GM19035 (cell line): ENCODE measurements around the gene CDK6.

Experiments
- ATAC-seq: cut with Tn5 transposase; IDR thresholded peaks from one replicate; pipeline ENCODE4 v1.9.1; 2021; ENCODE audit not compliant: unreplicated experiment

CDK6 gene

DNA sequence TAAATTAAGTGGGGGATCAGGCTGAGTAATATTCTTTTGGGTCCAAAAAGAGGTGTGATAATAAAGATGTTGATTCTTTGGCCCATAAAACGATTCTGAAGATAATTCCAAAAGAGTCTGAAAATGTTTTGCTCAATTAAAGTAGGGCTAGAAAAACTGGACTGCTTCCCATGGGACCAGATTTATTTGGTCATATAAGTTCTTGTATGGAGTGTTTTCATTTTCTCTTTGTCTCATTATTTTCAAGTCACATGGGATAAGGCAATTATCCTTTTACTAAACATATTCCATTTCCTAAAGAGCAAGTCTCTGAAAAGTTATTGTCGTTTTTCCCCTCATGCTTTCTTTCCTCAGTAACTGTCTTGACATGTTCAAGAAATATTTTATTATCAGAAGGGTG, 41.5 kb downstream of the CDK6 start:
- no peak for ATAC-seq

DNA sequence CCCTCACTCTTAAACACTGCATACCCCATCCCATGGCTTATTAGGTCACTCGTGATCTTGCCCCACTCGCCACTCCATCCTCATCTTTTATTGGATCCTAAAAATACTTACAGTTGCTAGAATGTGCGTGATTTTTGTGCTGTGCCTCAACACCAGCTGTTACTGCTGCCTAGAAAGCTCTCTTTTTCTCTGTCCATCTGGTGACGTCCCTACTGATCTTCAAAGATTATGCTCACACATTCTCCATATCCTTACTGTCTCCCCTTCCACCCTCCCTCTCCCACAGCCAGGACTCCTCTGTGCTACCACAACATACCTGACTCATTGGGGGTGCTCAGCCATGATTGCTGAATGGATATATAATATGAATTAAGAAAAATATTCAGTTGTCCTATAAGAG, 42.0 kb downstream of the CDK6 start:
- no peak for ATAC-seq

DNA sequence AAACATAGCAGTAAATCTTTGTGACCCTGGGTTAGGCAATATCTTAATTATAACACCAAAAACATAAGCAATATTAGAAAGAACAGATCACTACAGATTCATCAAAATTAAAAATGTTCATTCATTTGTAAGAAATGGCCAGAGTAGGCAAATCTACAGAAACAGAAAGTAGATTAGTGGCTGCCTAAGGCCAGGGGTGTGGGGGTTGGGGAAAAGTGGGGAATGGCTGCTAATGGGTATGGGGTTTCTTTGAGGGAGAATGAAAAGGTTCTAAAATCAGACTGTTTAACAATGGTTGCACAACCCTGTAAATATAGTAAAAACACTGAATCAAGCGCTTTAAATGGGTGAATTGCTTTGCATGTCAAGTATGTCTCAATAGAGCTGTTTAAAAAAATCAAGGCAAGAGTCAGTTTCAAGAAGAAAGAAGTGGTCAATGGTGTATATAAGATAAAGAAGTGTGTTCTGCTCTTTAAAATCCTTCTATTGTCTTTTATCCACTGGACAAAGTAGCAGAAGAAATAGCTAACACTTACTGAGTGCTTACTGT, 42.6 kb downstream of the CDK6 start:
- no peak for ATAC-seq

DNA sequence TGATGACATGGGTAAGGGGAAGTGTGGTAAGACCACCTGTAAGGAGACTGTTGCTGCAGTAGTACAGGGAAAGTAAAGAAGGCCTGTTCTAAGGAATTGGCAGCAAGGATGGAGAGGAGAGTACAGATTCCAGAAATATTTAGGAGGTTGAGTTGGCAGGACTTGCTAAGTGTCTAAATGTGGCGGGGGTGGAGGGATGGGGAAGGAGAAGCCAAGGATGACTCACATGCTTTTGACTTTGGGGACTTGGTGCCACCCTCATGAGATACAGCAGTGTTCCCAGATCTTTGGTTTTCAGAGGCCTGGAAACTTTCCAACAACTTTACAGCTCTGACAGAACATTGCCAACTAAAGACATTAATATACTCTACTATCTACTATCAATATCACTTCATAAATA, 45.4 kb downstream of the CDK6 start:
- ATAC-seq, result no peak

DNA sequence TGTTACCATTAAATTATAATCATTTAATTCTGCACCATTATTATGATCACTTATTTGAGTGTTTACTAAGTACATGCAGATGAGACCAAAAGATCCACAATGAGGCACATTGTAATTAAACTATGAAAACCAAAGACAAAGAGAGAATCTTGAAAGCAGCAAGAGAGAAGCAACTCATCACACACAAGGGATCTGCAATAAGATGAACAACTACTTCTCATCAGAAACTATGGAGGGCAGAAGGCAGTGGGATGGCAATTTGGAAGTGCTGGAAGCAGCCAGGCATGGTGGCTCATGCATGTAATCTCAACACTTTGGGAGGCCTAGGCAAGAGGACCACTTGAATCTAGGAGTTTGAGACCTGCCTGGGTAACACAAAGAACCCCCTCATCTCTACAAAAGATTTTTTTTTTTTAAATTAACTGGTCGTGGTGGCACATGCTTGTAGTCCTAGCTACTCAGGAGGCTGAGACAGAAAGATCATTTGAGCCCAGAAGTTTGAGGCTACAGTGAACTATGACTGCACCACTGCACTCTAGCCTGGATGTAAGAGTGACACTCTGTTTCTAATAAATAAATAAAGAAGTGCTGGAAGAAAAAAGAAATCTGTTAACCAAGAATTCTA, 47.7 kb downstream of the CDK6 start:
- ATAC-seq, result no peak

DNA sequence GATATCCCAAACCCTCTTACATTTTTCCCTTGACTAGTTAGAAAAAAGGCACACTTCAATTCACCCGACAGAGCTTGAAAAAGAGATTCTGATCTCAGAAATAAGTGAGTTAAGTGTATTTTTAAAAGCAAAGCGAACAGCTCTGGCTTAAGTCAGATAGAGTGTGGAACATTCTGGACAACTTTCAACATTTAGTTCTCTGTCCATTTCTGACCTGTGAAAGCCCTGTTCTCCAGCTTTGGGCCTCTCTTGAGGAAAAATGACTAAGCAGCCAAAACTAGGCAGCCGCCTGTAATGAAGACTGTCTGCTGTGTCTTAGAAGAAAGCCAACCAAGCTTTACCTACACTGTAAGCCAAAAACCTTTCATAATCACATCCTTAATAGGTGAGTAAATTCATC, 50.5 kb downstream of the CDK6 start:
- no peak for ATAC-seq

DNA sequence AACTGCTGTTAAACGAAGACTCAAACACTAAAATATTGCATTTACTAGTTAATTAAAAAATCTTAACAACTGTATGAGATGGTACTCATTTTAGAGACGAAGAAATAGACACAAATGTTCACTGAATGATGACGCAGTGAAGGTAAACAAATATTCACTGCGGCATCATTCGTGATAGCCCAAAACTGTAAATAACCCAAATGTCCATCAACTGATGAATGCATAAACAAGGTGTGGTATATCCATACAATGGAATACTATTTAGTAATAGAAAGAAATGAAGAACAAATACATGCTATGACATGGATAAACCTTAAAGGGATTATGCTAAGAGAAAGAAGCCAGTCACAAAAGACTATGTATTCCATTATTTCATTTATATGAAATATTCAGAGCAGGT, 51.4 kb downstream of the CDK6 start:
- ATAC-seq, result no peak

DNA sequence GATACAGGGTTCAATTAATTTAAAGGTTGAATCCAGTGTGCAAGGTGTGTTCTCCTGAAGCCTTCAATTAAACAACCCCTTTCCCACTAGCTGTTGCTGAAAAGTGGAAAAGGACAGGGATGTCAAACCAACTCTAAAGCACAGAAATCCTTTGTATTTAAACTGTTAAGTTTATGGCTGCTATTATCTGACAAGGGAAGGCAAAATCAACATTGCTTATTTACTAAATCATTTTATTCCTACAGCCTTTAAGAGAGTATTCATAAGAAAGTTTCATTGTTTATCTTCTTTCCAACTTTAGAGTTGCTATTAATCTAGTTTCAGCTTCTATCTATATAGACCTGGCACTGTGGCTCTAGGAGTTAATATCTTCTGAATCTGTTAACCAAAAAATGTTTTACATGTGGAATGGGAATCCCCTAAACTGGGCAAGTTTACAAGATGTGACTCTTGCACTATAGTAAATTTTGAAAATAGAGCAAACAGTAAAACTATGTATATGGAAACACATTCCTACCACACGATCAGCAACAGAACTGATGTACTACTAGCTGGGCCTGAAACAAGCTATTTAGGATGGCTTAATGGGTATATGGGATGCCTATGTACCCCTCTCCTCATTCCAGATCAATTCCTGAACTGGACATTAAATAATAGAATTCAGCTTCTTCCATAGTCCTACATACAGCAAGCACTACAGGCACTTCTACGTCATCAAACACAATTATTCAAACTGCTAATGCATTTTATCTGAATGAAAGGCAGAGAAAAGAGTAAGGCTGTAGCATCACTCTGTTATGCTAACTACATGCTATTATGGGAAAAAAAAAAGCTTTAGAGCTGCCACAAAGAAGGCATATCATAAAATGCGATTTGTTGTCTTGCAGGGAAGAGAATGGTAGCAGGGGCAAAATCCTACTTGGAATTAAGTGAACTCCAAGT, 52.8 kb downstream of the CDK6 start:
- ATAC-seq, result no peak

DNA sequence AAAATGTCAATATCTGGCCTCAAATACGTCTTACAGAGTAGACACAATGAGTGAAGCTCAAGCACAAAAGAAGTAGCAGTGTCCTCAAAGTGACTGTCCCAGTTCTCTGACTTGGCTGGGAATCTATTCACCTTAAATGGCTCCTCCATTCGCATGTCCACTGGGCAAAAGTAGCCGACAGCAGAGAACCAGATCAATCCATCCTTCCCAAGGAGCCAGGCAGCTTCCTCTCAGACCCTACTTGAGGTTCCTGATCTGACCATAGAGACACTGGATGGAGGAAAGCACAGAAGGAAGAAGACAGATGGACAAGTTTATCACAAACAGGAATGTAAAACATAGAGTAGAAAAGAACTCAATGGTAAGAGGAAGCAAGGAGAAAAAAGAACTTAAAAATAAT, 53.5 kb downstream of the CDK6 start:
- ATAC-seq, result no peak

DNA sequence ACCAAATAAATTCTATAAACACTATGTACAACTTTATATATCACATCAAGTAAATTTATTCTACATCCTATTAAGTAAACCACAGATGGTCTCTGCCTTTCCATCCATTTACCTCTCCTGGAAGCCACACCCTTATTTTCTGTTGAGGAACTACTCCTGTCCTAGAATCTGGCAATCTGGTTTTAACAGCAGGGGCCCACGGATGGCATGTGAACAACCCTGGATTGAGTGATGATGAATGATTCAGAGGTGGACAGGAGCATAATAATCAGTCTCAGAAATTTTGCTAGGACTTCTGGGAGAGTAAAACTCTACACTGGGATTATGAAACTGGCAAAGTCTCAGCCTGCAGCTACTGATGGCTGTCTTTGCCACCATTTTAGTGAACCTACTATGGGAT, 54.1 kb downstream of the CDK6 start:
- ATAC-seq, result no peak

DNA sequence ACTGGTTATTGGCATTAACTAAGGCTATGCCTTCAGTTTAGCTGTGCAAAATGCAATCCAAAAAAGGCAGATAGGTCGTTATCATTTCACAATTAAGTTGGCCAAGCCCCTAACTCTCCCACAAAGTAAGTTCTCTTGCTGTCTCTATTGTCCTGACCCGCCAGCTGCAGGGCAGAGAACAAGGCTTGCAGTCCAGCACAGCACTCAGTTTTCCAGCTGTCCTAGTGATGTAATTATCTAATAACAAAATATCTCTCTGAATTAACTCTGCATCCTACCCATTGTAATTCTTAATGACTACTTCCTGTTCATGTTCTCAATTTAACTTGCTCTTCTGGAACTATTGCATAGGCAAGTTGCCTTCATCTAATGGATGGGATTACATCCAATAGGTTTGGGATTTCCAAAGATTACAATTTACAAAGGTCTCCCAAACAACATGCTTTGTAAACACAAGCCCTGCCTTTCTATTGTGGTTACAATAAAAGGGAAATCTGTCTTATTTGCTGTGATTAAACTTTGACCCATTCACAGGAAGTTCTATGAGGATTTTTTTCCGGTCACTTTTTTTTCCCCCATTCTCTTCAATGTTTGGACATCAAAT, 55.2 kb downstream of the CDK6 start:
- no peak for ATAC-seq

DNA sequence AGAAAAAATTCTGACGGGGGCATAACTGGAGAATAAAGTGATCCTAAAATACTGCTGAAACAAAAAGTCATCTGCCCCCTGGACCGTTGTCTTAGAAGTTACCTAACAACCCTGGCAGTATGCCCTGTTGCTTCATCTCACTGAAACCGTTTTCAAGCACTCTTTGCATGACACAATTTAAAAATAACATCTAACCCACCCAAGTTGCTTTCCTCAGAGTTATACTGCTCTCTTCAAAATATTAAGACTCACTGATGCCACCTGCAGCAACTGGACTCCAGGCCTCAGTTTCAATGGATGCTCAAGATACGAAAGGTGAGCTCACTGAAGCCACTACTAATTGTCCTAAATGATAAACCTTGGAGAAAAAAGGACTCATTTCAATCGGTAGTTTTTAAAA, 57.4 kb downstream of the CDK6 start:
- peak; percentile 51 for ATAC-seq

DNA sequence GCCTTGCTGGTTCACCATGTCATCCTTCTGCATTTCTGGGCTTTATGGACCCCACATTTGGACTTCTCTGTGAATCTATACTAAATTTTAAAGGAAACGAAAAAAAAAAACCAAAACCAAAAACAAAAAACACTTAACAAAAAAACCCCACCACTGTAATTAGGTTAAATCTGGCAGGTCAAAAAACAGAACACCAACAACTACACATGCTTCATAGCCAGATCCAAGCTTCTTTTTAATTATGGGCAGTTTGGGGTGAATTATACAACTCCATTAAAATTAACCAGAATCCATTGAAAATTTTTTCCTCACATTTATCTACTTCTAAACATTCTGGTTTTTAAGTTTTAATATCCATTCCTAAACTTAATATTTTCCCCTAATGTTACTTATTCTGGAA, 58.4 kb downstream of the CDK6 start:
- ATAC-seq, result no peak

DNA sequence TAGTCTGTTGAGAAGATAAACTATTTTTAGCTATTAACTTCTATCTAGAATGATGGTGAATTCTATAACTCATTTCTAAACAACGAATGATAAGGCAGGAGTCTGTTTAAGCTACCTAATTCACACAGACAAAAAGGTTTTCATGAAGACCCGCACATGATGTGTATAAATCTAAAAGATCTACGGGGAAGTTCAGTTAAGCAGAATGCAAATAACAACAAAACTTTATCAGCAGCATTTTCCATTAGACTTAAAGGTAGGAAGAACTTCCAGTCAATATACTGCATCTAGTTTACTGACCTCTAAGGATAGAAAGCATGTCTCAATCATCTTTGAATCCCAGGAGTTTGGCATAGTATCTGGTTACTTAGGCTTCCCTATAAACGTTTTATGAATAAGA, 62.6 kb downstream of the CDK6 start:
- no peak for ATAC-seq

DNA sequence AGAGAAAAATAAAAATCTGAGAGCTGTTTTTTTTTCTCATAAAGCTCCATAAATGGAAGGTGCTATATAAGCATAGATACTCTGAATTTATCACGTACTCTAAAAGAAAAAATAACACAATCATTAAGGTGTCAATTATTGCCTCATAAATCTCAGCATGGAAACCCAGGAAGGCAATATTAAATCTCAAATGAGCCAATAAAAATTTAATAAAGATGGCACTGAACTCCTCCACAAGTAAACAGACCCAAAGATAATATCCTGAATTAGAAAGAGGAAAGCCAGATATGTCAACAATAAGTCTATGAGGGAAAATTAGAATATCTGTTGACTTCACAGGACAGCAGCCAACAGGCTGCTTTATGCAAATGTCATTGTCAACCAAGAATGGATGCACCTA, 66.5 kb downstream of the CDK6 start:
- ATAC-seq, result no peak

DNA sequence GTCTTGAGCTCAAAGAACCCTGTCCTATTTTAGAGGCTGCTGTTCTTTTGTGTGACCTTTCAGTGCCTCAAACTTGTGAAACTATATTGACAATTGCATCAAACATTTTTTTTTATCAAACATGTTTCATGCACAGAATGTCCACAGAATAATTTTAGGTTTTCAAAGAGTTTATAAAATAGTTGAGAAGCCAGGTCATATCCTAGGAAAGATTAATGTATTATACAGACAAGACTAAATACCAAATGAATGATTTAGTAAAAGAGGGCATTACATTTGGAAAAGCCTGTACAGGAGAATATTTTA, 67.0 kb downstream of the CDK6 start:
- peak; percentile 25 for ATAC-seq

DNA sequence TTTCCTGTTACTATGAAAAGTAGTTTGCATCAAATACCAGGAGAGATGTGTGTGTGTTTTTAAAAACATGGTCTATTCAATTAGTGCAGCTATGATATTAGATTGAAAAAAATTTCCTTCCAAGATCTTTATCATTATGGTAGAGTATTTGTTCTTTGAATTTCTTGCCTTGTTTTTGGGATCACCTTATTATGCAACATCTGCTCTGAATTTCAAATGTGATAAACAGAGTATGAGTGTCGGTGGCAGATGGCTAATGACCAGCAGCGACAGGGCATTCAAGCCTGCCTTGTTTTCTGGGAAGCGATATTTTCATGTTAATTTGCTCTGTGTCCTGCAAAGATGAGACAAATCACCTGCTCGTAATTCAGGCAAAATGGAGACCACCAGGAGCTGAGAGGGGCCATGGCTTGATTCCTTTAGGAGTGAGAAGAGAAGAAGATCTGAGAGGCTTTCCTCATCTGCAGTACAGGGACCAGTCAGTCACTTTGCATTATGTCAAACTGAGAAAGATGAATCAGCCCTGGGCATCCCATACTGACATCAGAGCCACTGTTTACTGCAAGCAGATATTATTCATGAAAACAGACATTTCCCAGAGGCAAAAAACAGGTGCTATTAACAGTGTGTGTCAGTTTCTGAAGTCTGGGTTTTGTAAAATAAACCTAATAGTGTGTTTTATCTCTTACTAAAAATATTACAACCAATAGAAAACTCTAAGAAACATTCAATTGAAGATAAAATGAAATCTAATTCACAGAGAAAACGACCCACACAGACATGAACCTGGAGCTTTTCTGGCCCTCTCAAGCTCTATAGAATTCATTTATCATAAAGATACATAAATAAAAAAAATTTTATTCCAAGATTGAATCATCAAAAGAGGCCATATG, 67.6 kb downstream of the CDK6 start:
- peak; percentile 90 for ATAC-seq

DNA sequence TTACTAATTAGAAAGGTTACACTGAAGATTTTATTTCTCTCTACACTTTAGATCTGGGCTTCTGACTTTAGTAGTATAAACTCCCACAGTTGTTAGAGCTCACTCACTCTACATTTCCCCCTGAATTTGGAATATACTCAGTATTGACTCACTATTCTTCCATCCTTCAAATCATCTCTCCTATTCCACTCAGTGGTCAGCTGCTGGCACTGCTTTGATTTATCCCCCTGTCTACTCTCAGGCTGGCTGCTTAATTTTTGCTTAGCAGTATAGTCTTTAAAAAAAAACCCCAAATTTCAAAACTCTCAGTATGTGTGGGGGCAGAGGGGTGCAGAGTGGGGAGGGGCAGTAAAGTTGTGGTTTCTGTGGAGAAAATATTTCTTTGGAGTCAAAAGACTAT, 68.9 kb downstream of the CDK6 start:
- ATAC-seq, result no peak

DNA sequence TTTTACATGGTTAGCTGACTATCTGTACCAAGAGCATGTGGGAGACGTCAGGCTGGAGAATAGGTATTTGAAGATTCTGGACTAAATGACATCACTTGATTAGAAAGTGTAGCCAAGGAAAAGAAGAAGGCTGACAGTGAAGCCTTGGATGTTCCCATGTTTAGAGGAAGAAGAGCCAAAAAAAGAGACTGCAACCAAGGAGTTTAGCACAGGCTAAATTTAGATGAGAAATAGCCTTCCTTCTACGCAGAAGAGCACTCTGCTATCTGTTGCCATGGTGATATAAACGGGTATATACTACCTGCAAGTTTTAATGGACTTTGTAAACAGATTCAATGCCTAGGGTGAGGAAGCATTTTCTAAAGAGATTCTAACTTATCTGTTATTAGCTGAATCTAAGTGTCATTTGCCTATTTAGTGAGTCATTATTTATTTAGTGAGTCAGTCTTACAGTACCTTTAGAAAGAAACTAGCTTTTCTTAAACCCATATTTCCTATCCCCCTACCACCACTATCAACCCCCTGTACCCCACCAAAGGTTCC, 69.8 kb downstream of the CDK6 start:
- ATAC-seq, result no peak

DNA sequence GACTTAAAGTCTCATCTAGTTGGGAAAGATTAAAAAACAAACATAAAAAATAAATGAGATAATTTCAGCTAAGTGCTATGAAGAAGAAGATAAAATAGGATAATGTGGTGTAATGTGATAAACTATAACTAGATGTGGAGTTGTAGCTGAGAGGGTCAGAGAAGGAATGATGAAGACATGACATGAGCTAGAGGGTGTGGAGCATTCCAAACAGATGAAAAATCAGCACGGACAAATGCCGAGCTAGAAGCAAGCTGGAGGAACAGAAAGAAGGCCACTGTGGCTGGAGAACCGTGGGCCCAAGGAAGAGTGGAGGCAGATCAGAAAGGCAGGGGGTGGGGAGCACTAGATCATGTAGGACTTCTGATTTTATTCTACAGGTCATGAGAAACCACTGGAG, 70.6 kb downstream of the CDK6 start:
- ATAC-seq, result no peak
